DOHH2 (cell line): ENCODE data around the gene SURF1.

Experiments used
- CTCF ChIP-seq: fragments of 200-600 bp; sonication (generic); IDR thresholded peaks from one replicate; pipeline ENCODE4 v1.5.1; 2014; ENCODE audit warnings: antibody characterized with exemption, mild to moderate bottlenecking, low read depth, low read length; ENCODE audit not compliant: poor library complexity, severe bottlenecking
- EZH2phosphoT487 ChIP-seq: fragments of 200-600 bp; sonication (generic); IDR thresholded peaks from 2 replicates; pipeline ENCODE4 v1.6.1; 2017; ENCODE audit warnings: borderline replicate concordance, mild to moderate bottlenecking, antibody characterized with exemption, low read length, moderate library complexity, mixed read lengths

- TF ChIP-seq CTCF (no peak), EZH2phosphoT487 (no peak)
These were observed 41.6 kb upstream of the SURF1 start for GRCh38 chr9:133397895-133398294.
